Ramos (cell line): ENCODE measurements around the gene KRT78.

Experiments used
- in situ Hi-C: fragments of 300-500 bp; cut with MboI; formaldehyde crosslinking; loops from one replicate; pipeline ENCODE4 v1.14.3; 2022; ENCODE audit warnings: low sequenced_read_pairs; ENCODE audit not compliant: unreplicated experiment

Gene KRT78

DNA sequence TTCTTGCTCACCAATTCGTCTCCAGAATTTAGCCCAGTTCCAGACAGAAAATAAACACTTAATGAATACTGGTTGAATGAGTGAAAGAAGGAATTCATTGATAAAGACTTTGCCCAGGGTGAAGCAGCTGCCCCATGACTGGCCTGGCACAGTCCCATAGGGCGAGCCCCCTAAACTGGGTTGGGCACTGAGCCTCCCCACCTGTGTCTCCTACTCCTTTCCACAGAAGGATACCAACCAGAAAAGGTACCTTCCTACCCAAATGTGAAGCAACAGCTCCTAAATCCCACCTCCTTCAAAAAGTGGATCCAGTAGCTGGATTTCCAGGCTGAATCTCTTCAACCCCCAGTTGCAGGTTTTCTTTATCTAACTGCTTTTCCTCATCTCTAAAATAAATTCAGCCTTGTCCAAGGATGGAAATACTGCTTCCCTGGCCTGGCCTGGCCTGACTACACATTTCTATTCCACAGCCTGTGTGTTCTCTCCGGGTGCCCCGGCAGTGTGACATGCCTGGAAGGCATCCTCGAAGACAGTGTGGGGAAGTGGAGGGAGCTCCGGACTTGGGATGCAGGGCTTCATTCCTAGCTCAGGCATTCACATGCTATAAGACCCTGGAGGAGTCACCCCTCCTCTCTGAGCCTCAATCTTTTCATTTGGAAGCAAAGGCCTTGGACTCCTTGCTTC is 60.5 kb downstream of the KRT78 start:
- in situ Hi-C loops: no loop called here
